Measurements from ENCODE around the gene HMGN5.

DNA sequence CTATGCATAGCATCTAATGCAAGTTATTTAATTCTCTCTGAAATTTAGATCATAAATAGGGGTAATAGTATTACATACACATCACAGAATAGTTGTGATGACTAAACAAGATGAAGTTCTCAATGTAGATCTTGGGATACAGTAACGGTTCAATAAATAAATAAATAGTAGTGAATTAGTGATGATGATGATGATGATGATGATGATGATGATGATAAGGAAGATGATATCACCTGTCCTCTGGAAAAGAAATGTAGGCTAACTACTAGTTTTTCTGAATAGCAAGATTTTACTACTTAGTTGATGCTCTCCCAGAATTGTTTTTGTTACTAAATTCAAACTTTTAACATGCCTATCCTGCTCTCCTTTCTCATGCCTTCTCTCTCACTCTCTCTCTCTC, 30.5 kb upstream of the HMGN5 start:
- TF ChIP-seq, protein P1, sequence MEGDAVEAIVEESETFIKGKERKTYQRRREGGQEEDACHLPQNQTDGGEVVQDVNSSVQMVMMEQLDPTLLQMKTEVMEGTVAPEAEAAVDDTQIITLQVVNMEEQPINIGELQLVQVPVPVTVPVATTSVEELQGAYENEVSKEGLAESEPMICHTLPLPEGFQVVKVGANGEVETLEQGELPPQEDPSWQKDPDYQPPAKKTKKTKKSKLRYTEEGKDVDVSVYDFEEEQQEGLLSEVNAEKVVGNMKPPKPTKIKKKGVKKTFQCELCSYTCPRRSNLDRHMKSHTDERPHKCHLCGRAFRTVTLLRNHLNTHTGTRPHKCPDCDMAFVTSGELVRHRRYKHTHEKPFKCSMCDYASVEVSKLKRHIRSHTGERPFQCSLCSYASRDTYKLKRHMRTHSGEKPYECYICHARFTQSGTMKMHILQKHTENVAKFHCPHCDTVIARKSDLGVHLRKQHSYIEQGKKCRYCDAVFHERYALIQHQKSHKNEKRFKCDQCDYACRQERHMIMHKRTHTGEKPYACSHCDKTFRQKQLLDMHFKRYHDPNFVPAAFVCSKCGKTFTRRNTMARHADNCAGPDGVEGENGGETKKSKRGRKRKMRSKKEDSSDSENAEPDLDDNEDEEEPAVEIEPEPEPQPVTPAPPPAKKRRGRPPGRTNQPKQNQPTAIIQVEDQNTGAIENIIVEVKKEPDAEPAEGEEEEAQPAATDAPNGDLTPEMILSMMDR (IDR thresholded peaks at IDR 0.05; ENCODE audit: low read depth, low read length), result no peak
- no peak for TF ChIP-seq EZH2phosphoT487 (IDR thresholded peaks at IDR 0.05; ENCODE audit: low read depth)

Data from OCI-LY3 (cell line).